DMS53 (cell line): ENCODE data around the gene ALK.
"Not testable (repeated sequence)": the region's sequence is repeated elsewhere in the genome, so short reads cannot be mapped to it uniquely, and the experiment has no call there.

Experiments
- DNase-seq: peaks from one replicate; lab custom pipeline; 2025; lab: John Stamatoyannopoulos, UW

Gene ALK

GRCh38 chr2:29755233-29755632 lies 166.2 kb downstream of the ALK start:
- DNase-seq, result no peak

- DNase-seq, result no peak
These were observed 167.5 kb downstream of the ALK start for GRCh38 chr2:29753671-29754444.

- peak; percentile 22 for DNase-seq
These were observed 170.0 kb downstream of the ALK start for GRCh38 chr2:29751390-29751789.

- DNase-seq, result not testable (repeated sequence)
These were observed 170.9 kb downstream of the ALK start for GRCh38 chr2:29750463-29750862.

GRCh38 chr2:29749843-29750242 lies 171.5 kb downstream of the ALK start:
- peak; percentile 56 for DNase-seq

GRCh38 chr2:29749041-29749440 lies 172.3 kb downstream of the ALK start:
- peak; percentile 78 for DNase-seq

- DNase-seq, result peak; percentile 97
These were observed 173.5 kb downstream of the ALK start for GRCh38 chr2:29747786-29748470.

- DNase-seq, result no peak
These were observed 176.4 kb downstream of the ALK start for GRCh38 chr2:29744976-29745375.

GRCh38 chr2:29743516-29743915 lies 177.9 kb downstream of the ALK start:
- DNase-seq, result no peak

GRCh38 chr2:29742656-29743055 lies 178.7 kb downstream of the ALK start:
- no peak for DNase-seq

- DNase-seq, result no peak
These were observed 180.3 kb downstream of the ALK start for GRCh38 chr2:29741132-29741531.

- DNase-seq, result no peak
These were observed 187.4 kb downstream of the ALK start for GRCh38 chr2:29733965-29734364.

GRCh38 chr2:29733213-29733612 lies 188.2 kb downstream of the ALK start:
- no peak for DNase-seq

GRCh38 chr2:29731948-29732347 lies 189.4 kb downstream of the ALK start:
- DNase-seq, result no peak

GRCh38 chr2:29729932-29730331 lies 191.5 kb downstream of the ALK start:
- no peak for DNase-seq

- DNase-seq, result no peak
These were observed 192.0 kb downstream of the ALK start for GRCh38 chr2:29729401-29729800.

GRCh38 chr2:29726976-29727375 lies 194.4 kb downstream of the ALK start:
- no peak for DNase-seq

GRCh38 chr2:29725610-29726009 lies 195.8 kb downstream of the ALK start:
- peak; percentile 63 for DNase-seq

- peak; percentile 19 for DNase-seq
These were observed 197.1 kb downstream of the ALK start for GRCh38 chr2:29724282-29724681.

GRCh38 chr2:29723255-29724001 lies 198.0 kb downstream of the ALK start:
- DNase-seq, result peak; percentile 82

- DNase-seq, result no peak
These were observed 201.7 kb downstream of the ALK start for GRCh38 chr2:29719639-29720038.

- DNase-seq, result no peak
These were observed 203.2 kb downstream of the ALK start for GRCh38 chr2:29718076-29718686.
